Measurements from ENCODE around the gene ANTXRL. TPM values are rescaled to one million over a fixed set of nuclear protein-coding genes. Genes with fewer than 3 reads are reported as not detected.
"Not testable (repeated sequence)": the region's sequence is repeated elsewhere in the genome, so short reads cannot be mapped to it uniquely, and the experiment has no call there.

ANTXRL gene
- total RNA-seq, 4 donors from 2014 or later, result not detected

- H3K36me3 ChIP-seq, result no peaks in the 10 kb centered on the region
- no peaks in the 10 kb centered on the region for H3K4me1 ChIP-seq
- no peak overlapping the region for H3K27ac ChIP-seq
- TF ChIP-seq CTCF (IDR thresholded peaks at IDR 0.05 in 4 of 5, conservative IDR thresholded peaks at IDR 0.05 in 1 of 5) (no peak), POLR2A (IDR thresholded peaks at IDR 0.05) (no peak)
- no peak for ATAC-seq
- H3K27me3 ChIP-seq, result no peaks in the 10 kb centered on the region
- no peaks in the 10 kb centered on the region for H3K9me3 ChIP-seq
- intact Hi-C loops (cut with DNase I; ENCODE audit: low total_unique reads), result no loop called here
- no peak for DNase-seq
- in situ Hi-C loops (cut with MboI; ENCODE audit: low sequenced_read_pairs in 4 of 4), result no loop called here
- H3K4me3 ChIP-seq, result no peak overlapping the region
Measured at GRCh38 chr10:46310143-46310514, 23.3 kb downstream of the ANTXRL start.

- DNase-seq (no peak), ATAC-seq (no peak)
- no peaks in the 10 kb centered on the region for H3K36me3 ChIP-seq
- in situ Hi-C loops (cut with MboI; ENCODE audit: low sequenced_read_pairs in 4 of 4), result no loop called here
- no peaks in the 10 kb centered on the region for H3K9me3 ChIP-seq
- intact Hi-C loops (cut with DNase I; ENCODE audit: low total_unique reads), result no loop called here
- TF ChIP-seq POLR2A (IDR thresholded peaks at IDR 0.05) (no peak), CTCF (IDR thresholded peaks at IDR 0.05 in 4 of 5, conservative IDR thresholded peaks at IDR 0.05 in 1 of 5) (no peak)
- no peaks in the 10 kb centered on the region for H3K4me1 ChIP-seq
- H3K27me3 ChIP-seq, result no peaks in the 10 kb centered on the region
- no peak overlapping the region for H3K27ac ChIP-seq
- no peak overlapping the region for H3K4me3 ChIP-seq
Measured at GRCh38 chr10:46310851-46311250, 24.1 kb downstream of the ANTXRL start.

- DNase-seq, result no peak
- in situ Hi-C loops (cut with MboI; ENCODE audit: low sequenced_read_pairs in 4 of 4), result no loop called here
- H3K27ac ChIP-seq, result no peak overlapping the region
- no peaks in the 10 kb centered on the region for H3K4me1 ChIP-seq
- no peak for ATAC-seq
- no peak overlapping the region for H3K4me3 ChIP-seq
- TF ChIP-seq POLR2A (IDR thresholded peaks at IDR 0.05) (no peak), CTCF (IDR thresholded peaks at IDR 0.05 in 4 of 5, conservative IDR thresholded peaks at IDR 0.05 in 1 of 5) (no peak)
- no peaks in the 10 kb centered on the region for H3K36me3 ChIP-seq
- intact Hi-C loops (cut with DNase I; ENCODE audit: low total_unique reads), result no loop called here
- H3K27me3 ChIP-seq, result no peaks in the 10 kb centered on the region
- no peaks in the 10 kb centered on the region for H3K9me3 ChIP-seq
Measured at GRCh38 chr10:46311501-46311951, 24.7 kb downstream of the ANTXRL start.

GRCh38 chr10:46311961-46312431, 25.2 kb downstream of the ANTXRL start:
- H3K27ac ChIP-seq, ATAC-seq: not testable (repeated sequence)

GRCh38 chr10:46312953-46313352, 26.2 kb downstream of the ANTXRL start:
- Histone ChIP-seq H3K36me3 (no peaks in the 10 kb centered on the region), H3K4me1 (no peaks in the 10 kb centered on the region), H3K27me3 (no peaks in the 10 kb centered on the region), H3K9me3 (no peaks in the 10 kb centered on the region), H3K4me3 (no peak overlapping the region), H3K27ac (no peak overlapping the region)
- DNase-seq (no peak), ATAC-seq (no peak)
- in situ Hi-C loops (cut with MboI; ENCODE audit: low sequenced_read_pairs in 4 of 4), result no loop called here
- TF ChIP-seq POLR2A (IDR thresholded peaks at IDR 0.05) (no peak), CTCF (IDR thresholded peaks at IDR 0.05 in 4 of 5, conservative IDR thresholded peaks at IDR 0.05 in 1 of 5) (no peak)
- intact Hi-C loops (cut with DNase I; ENCODE audit: low total_unique reads), result no loop called here

More at GRCh38 chr10:46311961-46312431, 25.2 kb downstream of the ANTXRL start:
- intact Hi-C loops (cut with DNase I; ENCODE audit: low total_unique reads); H3K27me3 ChIP-seq; H3K4me3 ChIP-seq; H3K4me1 ChIP-seq; in situ Hi-C loops (cut with MboI; ENCODE audit: low sequenced_read_pairs in 4 of 4); DNase-seq; H3K9me3 ChIP-seq; H3K36me3 ChIP-seq: not testable (repeated sequence)
